Mammary epithelial cell (primary cell): ENCODE results near the gene WBP2NL.

ENCODE experiments used
- CTCF ChIP-seq, 2 donors: IDR thresholded peaks in 1 of 2; conservative IDR thresholded peaks in 1 of 2; 2 replicates each; pipeline ENCODE4 v1.5.1; 2011 to 2012; ENCODE audit warnings: inconsistent platforms in 2 of 2, low read length in 2 of 2, mild to moderate bottlenecking in 2 of 2, control low read depth in 1 of 2, low read depth in 1 of 2; ENCODE audit not compliant: insufficient read depth in 1 of 2; ENCODE audit errors: extremely low read depth in 1 of 2
- EZH2 ChIP-seq: IDR thresholded peaks from 2 replicates; pipeline ENCODE4 v1.6.1; 2012; ENCODE audit warnings: low read length, inconsistent platforms, borderline replicate concordance

GRCh38 chr22:42067671-42068251 lies 69.2 kb downstream of the WBP2NL start:
- TF ChIP-seq CTCF (conservative IDR thresholded peaks at IDR 0.05 in 1 of 2, IDR thresholded peaks at IDR 0.05 in 1 of 2; ENCODE audit: extremely low read depth in 1 of 2, insufficient read depth in 1 of 2, low read depth in 1 of 2, low read length in 2 of 2) (no peak), EZH2 (no peak)
